Kidney (tissue), 14 donors: Measurements from ENCODE around the gene PTPRC. TPM values are rescaled to one million over a fixed set of nuclear protein-coding genes. Genes with fewer than 3 reads are reported as not detected.

Experiments
- DNase-seq, 5 donors: peaks; one replicate each; pipeline ENCODE4 v3.0.0-alpha.2; 2013 to 2020
- FAIRE-seq: peaks from 2 replicates; lab custom pipeline; 2012; peaks lifted over from hg19 to GRCh38; lab: Jason Lieb, UNC
- H3K27ac ChIP-seq, 2 donors: one replicate each; pipeline ENCODE4 v1.7.0; 2013; ENCODE audit warnings: low read depth in 2 of 2, low read length in 2 of 2, inconsistent platforms in 1 of 2
- H3K27me3 ChIP-seq: one replicate; pipeline ENCODE4 v1.7.1; 2013; ENCODE audit warnings: low read length, inconsistent platforms; ENCODE audit not compliant: control insufficient read depth, insufficient read depth
- H3K36me3 ChIP-seq, 3 donors: one replicate each; pipeline versions ENCODE4 v1.7.0 to v1.7.1; 2013; ENCODE audit warnings: low read length in 3 of 3, control low read depth in 1 of 3, inconsistent platforms in 1 of 3; ENCODE audit not compliant: insufficient read depth in 3 of 3, control insufficient read depth in 2 of 3
- H3K4me1 ChIP-seq, 3 donors: one replicate each; pipeline versions ENCODE4 v1.7.0 to v1.7.1; 2013; ENCODE audit warnings: low read length in 3 of 3, inconsistent platforms in 1 of 3, low read depth in 1 of 3; ENCODE audit not compliant: control insufficient read depth in 2 of 3, insufficient read depth in 2 of 3
- H3K4me3 ChIP-seq, 3 donors: one replicate each; pipeline versions ENCODE4 v1.7.0 to v1.8.1; 2013; ENCODE audit warnings: low read length in 3 of 3, control low read depth in 1 of 3, inconsistent platforms in 1 of 3
- H3K9ac ChIP-seq, 3 donors: one replicate each; pipeline versions ENCODE4 v1.7.0 to v1.7.1; 2013; ENCODE audit warnings: low read length in 3 of 3, control low read depth in 1 of 3, inconsistent platforms in 1 of 3
- H3K9me3 ChIP-seq, 3 donors: one replicate each; pipeline versions ENCODE4 v1.7.0 to v1.7.1; 2013; ENCODE audit warnings: low read length in 3 of 3, control low read depth in 1 of 3, inconsistent platforms in 1 of 3; ENCODE audit not compliant: control insufficient read depth in 2 of 3, insufficient read depth in 1 of 3
- intact Hi-C: fragments of 100-400 bp; cut with DNase I; formaldehyde crosslinking; loops from one replicate; pipeline ENCODE4 v1.11.1; 2022
- polyA plus RNA-seq: library from polyadenylated mRNA; stranded (reverse); fragments of 350-450 nt; fragmentation: Illumina TruSeq; extraction: RNeasy Lipid Tissue Mini Kit (QIAGEN cat#74804); gene quantifications from one replicate; pipeline ENCODE4 v1.2.3, GENCODE V29; 2014; ENCODE audit warnings: low read depth, low replicate concordance; ENCODE audit not compliant: insufficient read depth
- total RNA-seq: library from RNA; stranded (reverse); fragmentation: NEBNext Ultra II Directional; extraction: Animal tissue kit (Norgen Biotek cat#: 25700); gene quantifications from one replicate; pipeline ENCODE4 v1.2.1, GENCODE V29; 2021
- TF ChIP-seq, protein P1 (sequence below): IDR thresholded peaks from 3 replicates; pipeline ENCODE4 v1.5.1; 2012; ENCODE audit warnings: mild to moderate bottlenecking, moderate library complexity, borderline replicate concordance; ENCODE audit not compliant: insufficient read depth; ENCODE audit errors: extremely low read depth
- donor health status: control.
- donor health status: control.
- donor health status: control.
- donor health status: control.
- donor health status: control.
- donor health status: DM: yes; HTN: yes; CAD: no.
- donor health status: Normal renal cell carcinoma (clear cell type).

The PTPRC gene
- total and polyA plus RNA-seq, 2 donors from 2014 or later: 1.4 to 60.2 TPM

DNA sequence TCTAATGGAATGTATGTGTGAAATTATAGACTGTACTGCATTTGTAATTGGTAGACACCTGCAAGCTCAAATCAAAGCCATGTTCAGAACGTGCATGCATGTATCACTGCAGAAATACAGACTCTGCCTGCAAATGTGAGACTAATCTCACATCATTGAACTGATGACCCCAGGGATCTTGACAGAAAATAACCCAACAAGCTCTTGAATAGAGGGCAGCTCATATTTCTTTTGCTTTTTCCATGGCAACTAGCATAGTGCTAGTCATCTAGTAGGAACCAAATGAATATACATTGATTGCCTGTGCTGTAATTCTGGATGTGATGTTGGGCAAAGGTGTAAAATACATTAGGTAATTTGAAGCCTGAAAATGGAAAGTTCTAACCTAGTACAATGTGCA, 62.4 kb downstream of the PTPRC start:
- Histone ChIP-seq H3K9ac (no peak overlapping the region), H3K36me3 (peaks cover 0 to 2% (median 0%) of the 10 kb centered on the region in 3 donors), H3K9me3 (no peaks in the 10 kb centered on the region), H3K27ac (no peak overlapping the region), H3K4me3 (no peak overlapping the region), H3K4me1 (no peaks in the 10 kb centered on the region), H3K27me3 (no peaks in the 10 kb centered on the region)
- TF ChIP-seq, protein P1, sequence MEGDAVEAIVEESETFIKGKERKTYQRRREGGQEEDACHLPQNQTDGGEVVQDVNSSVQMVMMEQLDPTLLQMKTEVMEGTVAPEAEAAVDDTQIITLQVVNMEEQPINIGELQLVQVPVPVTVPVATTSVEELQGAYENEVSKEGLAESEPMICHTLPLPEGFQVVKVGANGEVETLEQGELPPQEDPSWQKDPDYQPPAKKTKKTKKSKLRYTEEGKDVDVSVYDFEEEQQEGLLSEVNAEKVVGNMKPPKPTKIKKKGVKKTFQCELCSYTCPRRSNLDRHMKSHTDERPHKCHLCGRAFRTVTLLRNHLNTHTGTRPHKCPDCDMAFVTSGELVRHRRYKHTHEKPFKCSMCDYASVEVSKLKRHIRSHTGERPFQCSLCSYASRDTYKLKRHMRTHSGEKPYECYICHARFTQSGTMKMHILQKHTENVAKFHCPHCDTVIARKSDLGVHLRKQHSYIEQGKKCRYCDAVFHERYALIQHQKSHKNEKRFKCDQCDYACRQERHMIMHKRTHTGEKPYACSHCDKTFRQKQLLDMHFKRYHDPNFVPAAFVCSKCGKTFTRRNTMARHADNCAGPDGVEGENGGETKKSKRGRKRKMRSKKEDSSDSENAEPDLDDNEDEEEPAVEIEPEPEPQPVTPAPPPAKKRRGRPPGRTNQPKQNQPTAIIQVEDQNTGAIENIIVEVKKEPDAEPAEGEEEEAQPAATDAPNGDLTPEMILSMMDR: no peak
- intact Hi-C loops: no loop called here
- DNase-seq: no peak
- no peak for FAIRE-seq

DNA sequence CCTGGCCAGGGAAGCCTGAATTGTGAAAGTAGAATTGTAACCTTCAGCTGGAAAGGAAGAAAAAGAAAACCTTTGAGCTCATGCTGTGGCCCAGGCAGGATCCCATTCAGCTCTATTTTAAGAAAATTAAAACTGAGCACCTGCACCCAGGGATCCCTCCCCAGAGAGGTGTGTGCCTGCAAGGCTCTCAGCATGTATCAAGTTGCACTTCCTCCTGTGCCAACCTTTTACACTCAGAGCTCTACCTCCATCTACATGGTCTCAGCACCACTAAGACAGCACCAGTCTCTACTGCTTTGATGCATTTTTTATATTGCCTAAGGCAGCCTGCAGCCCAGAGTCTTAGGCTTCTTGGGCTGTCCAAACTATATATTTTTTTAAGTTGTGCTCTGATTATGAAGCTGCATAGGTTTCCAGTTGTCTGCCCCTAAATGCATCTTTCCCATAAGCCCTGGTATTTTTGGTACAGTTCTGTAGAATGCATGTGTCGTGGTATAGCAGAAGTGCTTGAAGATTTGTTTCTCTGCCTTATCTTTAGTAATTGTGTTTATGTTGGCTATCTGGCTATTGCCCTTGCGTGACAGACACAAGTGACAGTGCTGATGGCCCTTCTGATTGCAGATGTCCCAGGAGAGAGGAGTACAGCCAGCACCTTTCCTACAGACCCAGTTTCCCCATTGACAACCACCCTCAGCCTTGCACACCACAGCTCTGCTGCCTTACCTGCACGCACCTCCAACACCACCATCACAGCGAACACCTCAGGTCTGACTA, 63.1 kb downstream of the PTPRC start:
- TF ChIP-seq, protein P1: no peak
- no peaks in the 10 kb centered on the region for H3K27me3 ChIP-seq
- H3K27ac ChIP-seq: no peak overlapping the region
- DNase-seq (no peak), FAIRE-seq (no peak)
- H3K4me1 ChIP-seq: no peaks in the 10 kb centered on the region
- intact Hi-C loops: no loop called here
- H3K9ac ChIP-seq: no peak overlapping the region
- no peak overlapping the region for H3K4me3 ChIP-seq
- peaks cover 0 to 2% (median 0%) of the 10 kb centered on the region in 3 donors for H3K36me3 ChIP-seq
- H3K9me3 ChIP-seq: no peaks in the 10 kb centered on the region

DNA sequence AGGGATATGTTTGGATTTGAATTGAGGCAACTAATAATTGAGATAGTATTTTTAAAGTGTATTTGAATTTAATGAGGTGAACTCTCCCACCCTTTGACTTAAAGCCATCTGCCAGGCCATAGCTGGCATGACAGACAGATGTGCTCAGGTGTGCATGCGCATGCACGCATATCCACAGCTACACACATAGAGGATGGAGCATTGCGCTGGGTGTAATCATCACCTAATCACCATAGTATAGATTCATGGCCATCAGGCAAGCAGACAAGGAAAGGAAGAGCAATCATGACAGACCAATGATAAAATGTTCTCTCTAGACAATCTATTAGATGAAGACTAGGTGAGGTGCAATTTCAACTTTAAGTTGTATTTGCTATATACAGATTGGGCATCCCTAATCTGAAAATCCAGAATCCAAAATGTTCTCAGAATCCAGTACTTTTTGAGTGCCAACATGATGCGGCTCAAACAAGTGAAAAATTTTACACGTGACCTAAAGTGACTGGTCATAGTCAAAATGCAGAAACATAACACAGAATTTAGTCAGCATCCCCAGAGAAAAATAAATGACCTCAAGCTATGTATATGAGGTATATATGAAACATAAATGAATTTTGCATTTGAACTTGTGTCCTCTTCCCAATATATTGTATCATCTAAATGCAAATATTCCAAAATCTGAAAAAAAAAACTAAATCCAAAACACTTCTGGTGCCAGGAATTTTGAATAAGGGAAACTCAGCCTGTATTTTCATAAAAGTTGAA, 70.1 kb downstream of the PTPRC start:
- Histone ChIP-seq H3K27ac (no peak overlapping the region), H3K4me3 (no peak overlapping the region), H3K4me1 (no peaks in the 10 kb centered on the region), H3K36me3 (no peaks in the 10 kb centered on the region), H3K27me3 (no peaks in the 10 kb centered on the region), H3K9me3 (no peaks in the 10 kb centered on the region), H3K9ac (no peak overlapping the region)
- DNase-seq (no peak), FAIRE-seq (no peak)
- intact Hi-C loops: no loop called here
- TF ChIP-seq, protein P1: no peak
